Prostate gland (tissue), 2 donors: Measurements from ENCODE around the gene TNRC18. TPM values are rescaled to one million over a fixed set of nuclear protein-coding genes. Genes with fewer than 3 reads are reported as not detected.

Source experiments
- DNase-seq: peaks from one replicate; pipeline ENCODE4 v3.0.0-alpha.2; 2019; ENCODE audit warnings: low spot score
- H3K27ac ChIP-seq, 2 donors: fragments of 200-600 bp; sonication (generic); 2 replicates each; pipeline ENCODE4 v1.5.1; 2017 to 2019
- H3K27me3 ChIP-seq: fragments of 200-600 bp; sonication (generic); replicated peaks from 2 replicates; pipeline ENCODE4 v1.5.1; 2019; ENCODE audit not compliant: insufficient read depth
- H3K36me3 ChIP-seq, 2 donors: fragments of 200-600 bp; sonication (generic); 1 replicate in 1 of 2; 2 replicates in 1 of 2; pipeline versions ENCODE4 v1.5.1 to v1.8.1; 2017 to 2019
- H3K4me1 ChIP-seq: fragments of 200-600 bp; sonication (generic); replicated peaks from 2 replicates; pipeline ENCODE4 v1.5.1; 2019
- H3K4me3 ChIP-seq, 2 donors: fragments of 200-600 bp; sonication (generic); 2 replicates each; pipeline ENCODE4 v1.5.1; 2017 to 2019
- H3K9me3 ChIP-seq: fragments of 200-600 bp; sonication (generic); 2 replicates; pipeline ENCODE4 v1.5.1; 2017
- POLR2A ChIP-seq: fragments of 450-650 bp; IDR thresholded peaks from one replicate; pipeline ENCODE4 v1.6.1; 2016; ENCODE audit warnings: antibody characterized with exemption, mild to moderate bottlenecking
- POLR2AphosphoS5 ChIP-seq: sonication (generic); formaldehyde crosslinking; IDR thresholded peaks from one replicate; pipeline ENCODE4 v1.6.1; 2017; ENCODE audit warnings: antibody characterized with exemption
- WGBS: methylation state at CpG from one replicate; pipeline ENCODE4 v1.1.5; 2018; 5-methylcytosine and 5-hydroxymethylcytosine counted together
- intact Hi-C: fragments of 100-400 bp; cut with DNase I; formaldehyde crosslinking; loops from one replicate; pipeline ENCODE4 v1.14.2; 2022
- total RNA-seq, 2 donors: library from RNA; depleted of rRNA; stranded (reverse); fragments of >200 nt; gene quantifications; one replicate each; pipeline ENCODE4 v1.1.0, GENCODE V29; 2016
- TF ChIP-seq, protein P1 (sequence below), 4 experiments: fragments of 200-600 bp in 2 of 4; fragments of 450-650 bp in 2 of 4; sonication (generic) in 2 of 4; IDR thresholded peaks; 1 replicate in 3 of 4; 2 replicates in 1 of 4; pipeline ENCODE4 v1.5.1; 2016 to 2019; ENCODE audit warnings: antibody characterized with exemption in 4 of 4, mild to moderate bottlenecking in 2 of 4, moderate library complexity in 2 of 4

The TNRC18 gene
- total RNA-seq, 2 donors from 2014 or later, result 138 to 290 TPM

DNA sequence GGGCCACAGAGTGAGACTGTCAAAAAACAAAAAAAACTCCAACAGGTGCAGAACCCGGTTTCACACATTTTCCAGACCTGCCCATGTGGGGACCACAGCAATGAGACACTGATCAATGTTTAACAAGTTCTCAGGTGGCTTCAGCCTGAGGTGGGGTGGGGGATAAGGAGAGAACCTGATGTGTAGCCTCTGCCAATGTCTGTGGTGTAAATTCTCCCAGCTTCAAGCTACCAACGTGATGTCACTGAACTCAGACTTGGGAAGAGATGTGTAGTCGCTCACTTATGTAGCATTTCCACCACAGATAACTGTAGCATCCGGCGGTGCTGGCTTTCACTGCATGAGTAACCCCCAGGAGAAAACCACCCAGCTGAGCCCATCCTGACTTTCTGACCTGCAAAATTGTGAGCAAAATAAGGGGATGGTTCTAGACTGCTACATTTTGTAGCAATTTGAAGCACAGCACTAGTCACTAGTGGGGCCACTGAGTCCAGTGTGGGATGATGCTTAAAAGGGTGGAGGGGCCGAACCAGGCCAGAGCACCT, 13.8 kb upstream of the TNRC18 start:
- no peaks in the 10 kb centered on the region for H3K27me3 ChIP-seq
- intact Hi-C loops, result no loop called here
- DNase-seq, result no peak
- WGBS, result 96% methylated on average over 6 of the region's 6 CpGs
- no peak overlapping the region for H3K27ac ChIP-seq
- H3K9me3 ChIP-seq, result no peaks in the 10 kb centered on the region
- no peaks in the 10 kb centered on the region for H3K4me1 ChIP-seq
- no peak overlapping the region for H3K4me3 ChIP-seq
- TF ChIP-seq POLR2A (no peak), POLR2AphosphoS5 (no peak)
- TF ChIP-seq, protein P1, sequence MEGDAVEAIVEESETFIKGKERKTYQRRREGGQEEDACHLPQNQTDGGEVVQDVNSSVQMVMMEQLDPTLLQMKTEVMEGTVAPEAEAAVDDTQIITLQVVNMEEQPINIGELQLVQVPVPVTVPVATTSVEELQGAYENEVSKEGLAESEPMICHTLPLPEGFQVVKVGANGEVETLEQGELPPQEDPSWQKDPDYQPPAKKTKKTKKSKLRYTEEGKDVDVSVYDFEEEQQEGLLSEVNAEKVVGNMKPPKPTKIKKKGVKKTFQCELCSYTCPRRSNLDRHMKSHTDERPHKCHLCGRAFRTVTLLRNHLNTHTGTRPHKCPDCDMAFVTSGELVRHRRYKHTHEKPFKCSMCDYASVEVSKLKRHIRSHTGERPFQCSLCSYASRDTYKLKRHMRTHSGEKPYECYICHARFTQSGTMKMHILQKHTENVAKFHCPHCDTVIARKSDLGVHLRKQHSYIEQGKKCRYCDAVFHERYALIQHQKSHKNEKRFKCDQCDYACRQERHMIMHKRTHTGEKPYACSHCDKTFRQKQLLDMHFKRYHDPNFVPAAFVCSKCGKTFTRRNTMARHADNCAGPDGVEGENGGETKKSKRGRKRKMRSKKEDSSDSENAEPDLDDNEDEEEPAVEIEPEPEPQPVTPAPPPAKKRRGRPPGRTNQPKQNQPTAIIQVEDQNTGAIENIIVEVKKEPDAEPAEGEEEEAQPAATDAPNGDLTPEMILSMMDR (IDR thresholded peaks at IDR 0.05), result no peak
- no peaks in the 10 kb centered on the region for H3K36me3 ChIP-seq

DNA sequence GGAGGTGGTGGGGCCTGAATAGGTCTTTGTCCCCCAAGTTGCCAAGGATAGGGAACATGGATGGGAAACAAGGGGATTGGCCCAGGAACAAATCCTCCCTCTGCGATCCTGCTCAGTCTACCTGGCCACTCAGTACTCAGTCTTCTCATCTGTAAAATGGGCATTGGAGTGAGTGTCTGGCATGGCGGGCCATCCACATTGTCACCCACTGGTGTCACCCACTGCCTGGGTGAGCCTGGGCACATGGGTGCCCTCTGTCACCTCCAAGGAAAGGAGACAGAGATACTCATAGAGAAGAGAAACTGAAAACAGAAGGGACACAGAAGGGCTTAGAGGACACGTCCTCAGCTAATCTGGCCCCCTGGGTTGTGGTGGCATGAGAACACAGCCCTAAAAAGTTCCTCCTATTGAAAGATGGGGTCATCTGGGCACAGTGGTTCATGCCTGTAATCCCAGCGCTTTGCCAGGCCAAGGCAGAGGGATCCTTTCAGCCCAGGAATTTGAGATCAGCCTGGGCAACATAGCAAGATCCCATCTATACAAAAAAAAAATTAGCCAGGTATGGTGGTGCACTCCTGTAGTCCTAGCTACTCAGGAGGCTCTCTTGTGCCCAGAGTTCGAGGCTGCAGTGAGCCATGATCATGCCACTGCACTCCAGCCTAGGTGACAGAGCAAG, 12.5 kb upstream of the TNRC18 start:
- WGBS, result 95% methylated on average over 5 of the region's 5 CpGs
- H3K27ac ChIP-seq, result no peak overlapping the region

DNA sequence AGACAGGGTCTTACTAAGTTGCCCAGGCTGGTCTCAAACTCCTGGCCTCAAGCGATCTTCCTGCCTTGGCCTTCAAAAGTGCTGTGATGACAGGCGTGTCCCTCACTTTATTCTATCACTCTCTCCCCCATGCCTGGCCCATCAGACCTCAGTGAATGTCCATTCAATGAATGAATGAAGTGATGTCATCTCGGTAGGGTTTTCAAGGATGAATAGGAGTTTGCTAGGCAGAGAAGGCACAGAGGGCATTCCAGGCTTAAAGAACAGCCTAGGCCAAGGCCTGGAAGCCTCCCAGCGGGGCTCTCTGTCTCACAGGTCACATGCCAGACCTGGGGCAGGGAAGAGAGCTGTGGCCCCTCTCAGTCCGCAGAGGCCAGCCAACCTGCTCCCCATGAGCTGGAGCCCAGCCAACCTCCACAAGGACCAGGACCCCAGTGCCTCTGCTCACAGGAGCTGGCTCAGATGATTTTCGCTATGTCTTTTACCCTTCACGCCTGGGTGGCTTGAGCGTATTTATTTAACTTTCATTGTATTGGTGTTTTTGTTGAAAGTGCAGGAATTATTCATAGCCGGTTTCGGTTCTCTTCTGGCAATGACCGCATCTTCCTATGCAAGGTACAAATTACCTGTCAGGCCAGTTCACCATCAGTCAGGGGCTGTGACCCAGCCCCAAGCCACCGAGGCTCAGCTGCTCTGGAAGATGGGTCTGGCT, 11.8 kb upstream of the TNRC18 start:
- no peak for DNase-seq
- peaks cover 1% of the 10 kb centered on the region for H3K4me1 ChIP-seq
- 89% methylated on average over 12 of the region's 12 CpGs for WGBS
- TF ChIP-seq, protein P1 (IDR thresholded peaks at IDR 0.05), result no peak
- TF ChIP-seq POLR2A, result no peak
- TF ChIP-seq POLR2AphosphoS5, result no peak
- intact Hi-C loops, result no loop called here
- H3K9me3 ChIP-seq, result no peaks in the 10 kb centered on the region
- no peaks in the 10 kb centered on the region for H3K27me3 ChIP-seq
- no peak overlapping the region for H3K27ac ChIP-seq
- H3K36me3 ChIP-seq, result no peaks in the 10 kb centered on the region
- no peak overlapping the region for H3K4me3 ChIP-seq

More for the DNA sequence above, 12.5 kb upstream of the TNRC18 start:
- Histone ChIP-seq H3K4me3 (no peak overlapping the region), H3K36me3 (no peaks in the 10 kb centered on the region), H3K9me3 (no peaks in the 10 kb centered on the region), H3K27me3 (no peaks in the 10 kb centered on the region), H3K4me1 (no peaks in the 10 kb centered on the region)
- DNase-seq, result no peak
- intact Hi-C loops, result no loop called here
- TF ChIP-seq POLR2A (no peak), POLR2AphosphoS5 (no peak)
- TF ChIP-seq, protein P1 (IDR thresholded peaks at IDR 0.05), result no peak

DNA sequence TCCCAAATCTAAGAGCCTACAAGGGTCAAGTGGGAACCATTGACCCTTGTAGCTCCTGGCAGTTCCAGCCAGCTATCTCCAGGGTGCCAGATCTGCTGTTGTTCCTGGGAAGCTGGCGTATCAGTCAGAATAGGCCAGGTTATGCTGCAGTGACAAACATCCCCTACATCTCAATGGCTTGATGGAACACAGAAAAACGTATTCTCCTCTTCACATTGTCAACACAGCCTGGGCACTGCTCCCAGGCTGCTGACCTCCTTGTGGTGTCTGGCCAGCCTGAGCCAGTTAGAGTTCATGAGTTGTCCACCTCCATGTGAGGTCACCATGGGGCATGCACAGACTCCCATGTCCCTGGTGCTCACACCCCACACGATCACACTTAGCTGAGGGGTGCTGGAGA, 9.5 kb upstream of the TNRC18 start:
- WGBS, result 83% methylated on average over 3 of the region's 3 CpGs
- Histone ChIP-seq H3K27ac (no peak overlapping the region), H3K9me3 (no peaks in the 10 kb centered on the region), H3K4me1 (peaks cover 8% of the 10 kb centered on the region), H3K27me3 (no peaks in the 10 kb centered on the region), H3K36me3 (no peaks in the 10 kb centered on the region), H3K4me3 (no peak overlapping the region)
- intact Hi-C loops, result loop anchor here (5.0 kb wide), 1 partner anchor 44 kb away; no protein-coding TSS in a partner anchor
- DNase-seq, result no peak
- TF ChIP-seq POLR2A (no peak), POLR2AphosphoS5 (no peak)
- TF ChIP-seq, protein P1 (IDR thresholded peaks at IDR 0.05), result no peak
